Fibroblast of villous mesenchyme (primary cell): ENCODE measurements around the gene LIN7A. TPM values are rescaled to one million over a fixed set of nuclear protein-coding genes. Genes with fewer than 3 reads are reported as not detected.
A peak's percentile ranks its signal among the peaks of the same experiment; 100 is the strongest.

ENCODE experiments used
- DNase-seq: peaks from one replicate; pipeline ENCODE4 v3.0.0-alpha.2; 2010; ENCODE audit warnings: low read depth
- H3K4me3 ChIP-seq: 2 replicates; pipeline ENCODE4 v1.5.1; 2011; ENCODE audit warnings: low read depth, mild to moderate bottlenecking, low read length
- CTCF ChIP-seq: IDR thresholded peaks from 2 replicates; pipeline ENCODE4 v1.5.1; 2012; ENCODE audit warnings: low read depth, mild to moderate bottlenecking, low read length; ENCODE audit not compliant: insufficient read depth
- total RNA-seq: library from RNA; depleted of rRNA; stranded (reverse); fragments of >200 nt; gene quantifications from 2 replicates; pipeline ENCODE4 v1.2.3, GENCODE V29; 2012

LIN7A gene
- total RNA-seq, 1 donor: 10.4 TPM

GRCh38 chr12:80966001-80966400 is 28.3 kb upstream of the LIN7A start:
- no peak overlapping the region for H3K4me3 ChIP-seq
- TF ChIP-seq CTCF: no peak
- no peak for DNase-seq

GRCh38 chr12:80958162-80958561 is 20.4 kb upstream of the LIN7A start:
- TF ChIP-seq CTCF: no peak
- no peak for DNase-seq
- no peak overlapping the region for H3K4me3 ChIP-seq

DNA sequence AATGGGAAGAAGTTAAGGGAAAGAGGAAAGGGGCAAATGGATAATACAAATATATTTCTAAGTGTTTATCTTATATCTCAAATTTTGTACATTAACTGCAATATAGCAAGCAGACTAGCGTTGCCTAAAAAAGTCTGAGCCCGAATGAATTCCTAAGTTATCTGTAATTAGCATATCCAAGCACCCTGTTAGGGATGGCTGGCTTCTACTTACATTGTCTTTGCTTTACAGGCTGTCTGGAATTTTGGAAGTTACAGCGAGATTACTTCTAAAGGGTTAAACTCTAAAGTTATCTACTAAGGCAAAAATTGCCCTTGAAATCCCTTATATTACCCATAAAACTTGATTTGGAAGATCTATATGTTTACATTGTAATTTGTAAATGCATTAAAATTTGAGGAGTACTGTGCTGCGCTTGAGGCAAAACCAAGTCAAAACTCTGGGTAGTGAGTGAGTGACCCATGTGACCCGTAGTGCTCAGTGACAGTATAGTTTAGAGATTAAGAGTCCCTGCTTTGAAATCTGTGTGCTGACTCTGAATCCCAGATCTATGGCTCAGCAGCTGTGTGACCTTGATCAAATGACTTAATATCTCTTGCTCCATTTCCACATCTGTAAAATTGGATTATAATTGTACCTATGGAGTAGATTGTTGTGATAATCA is 17.3 kb upstream of the LIN7A start:
- TF ChIP-seq CTCF: no peak
- DNase-seq: no peak
- no peak overlapping the region for H3K4me3 ChIP-seq

GRCh38 chr12:80952443-80952842 is 14.7 kb upstream of the LIN7A start:
- no peak for TF ChIP-seq CTCF
- H3K4me3 ChIP-seq: no peak overlapping the region
- DNase-seq: no peak

GRCh38 chr12:80946591-80946990 is 8.9 kb upstream of the LIN7A start:
- DNase-seq: no peak
- no peak overlapping the region for H3K4me3 ChIP-seq
- TF ChIP-seq CTCF: peak; percentile 20

DNA sequence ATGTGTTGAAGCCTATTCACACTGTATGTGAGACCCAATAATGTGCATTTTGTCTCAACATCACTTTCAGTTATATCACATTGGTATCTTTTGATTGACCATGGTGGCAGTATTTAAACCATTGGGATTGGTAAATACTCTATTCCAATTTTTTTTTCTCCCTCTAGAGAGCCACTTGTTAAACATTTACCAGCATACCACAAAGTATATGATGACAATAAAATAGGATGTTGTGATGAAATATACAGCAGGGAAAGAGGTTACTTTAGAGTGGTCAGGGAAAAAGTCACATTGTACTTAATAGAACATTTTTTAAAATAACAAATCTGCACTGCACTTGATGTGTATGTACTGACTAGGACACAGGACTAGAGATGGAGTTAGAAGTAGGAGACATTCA is 5.6 kb upstream of the LIN7A start:
- no peak for TF ChIP-seq CTCF
- H3K4me3 ChIP-seq: no peak overlapping the region
- DNase-seq: no peak

- no peak overlapping the region for H3K4me3 ChIP-seq
- DNase-seq: no peak
- TF ChIP-seq CTCF: no peak
These were observed 4.2 kb upstream of the LIN7A start for GRCh38 chr12:80941916-80942315.
